NCI-H526 (cell line): ENCODE results near the gene LRRN3.
"Not testable (repeated sequence)": the region's sequence is repeated elsewhere in the genome, so short reads cannot be mapped to it uniquely, and the experiment has no call there.

Experiments
- DNase-seq, 2 experiments: peaks; one replicate each; lab custom pipeline; 2025; lab: John Stamatoyannopoulos, UW

LRRN3 gene

DNA sequence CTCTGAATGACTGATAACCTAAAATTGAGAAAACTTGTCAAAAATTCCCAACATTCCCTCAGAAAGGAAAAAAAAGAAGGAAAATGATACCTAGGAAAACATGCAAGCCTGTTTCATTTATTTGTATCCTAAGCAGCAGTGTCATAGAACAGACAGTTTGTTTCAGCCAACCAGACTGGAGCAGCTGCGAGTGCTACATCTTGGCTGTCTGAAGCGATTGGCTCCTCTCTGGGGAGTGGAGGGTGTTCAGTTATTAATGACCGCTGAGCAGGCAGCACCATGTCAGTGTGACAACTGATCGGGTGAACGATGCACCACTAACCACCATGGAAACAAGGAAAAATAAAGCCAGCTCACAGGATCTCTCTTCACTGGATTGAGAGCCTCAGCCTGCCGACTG, at the start of gene LRRN3:
Gene LRRN3 (plus strand): TSS at position 282 of the 400 bp plus-strand sequence. CDS start 31,646 bp downstream, outside the sequence.
- DNase-seq, result peak; percentile 61 to 75

DNA sequence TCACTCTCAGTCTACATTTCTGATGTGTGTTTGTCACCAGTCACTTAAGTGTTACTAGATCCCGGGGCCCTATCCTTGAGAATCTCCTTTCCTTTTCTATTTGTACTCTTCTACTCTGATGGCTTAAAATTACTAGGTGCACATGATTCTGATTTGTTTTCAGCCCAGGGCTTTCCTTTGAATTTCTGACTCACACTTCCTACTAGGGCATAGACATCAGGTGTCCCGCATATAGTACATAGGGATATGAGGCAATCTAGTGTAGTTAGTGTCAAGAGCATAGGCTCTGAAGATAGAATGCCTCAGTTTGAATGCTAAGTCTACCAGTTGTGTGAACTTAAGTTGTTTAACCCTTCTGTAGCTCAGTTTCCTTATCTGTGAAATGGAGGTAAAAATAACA, 49.4 kb upstream of the LRRN3 start:
- DNase-seq, result no peak

DNA sequence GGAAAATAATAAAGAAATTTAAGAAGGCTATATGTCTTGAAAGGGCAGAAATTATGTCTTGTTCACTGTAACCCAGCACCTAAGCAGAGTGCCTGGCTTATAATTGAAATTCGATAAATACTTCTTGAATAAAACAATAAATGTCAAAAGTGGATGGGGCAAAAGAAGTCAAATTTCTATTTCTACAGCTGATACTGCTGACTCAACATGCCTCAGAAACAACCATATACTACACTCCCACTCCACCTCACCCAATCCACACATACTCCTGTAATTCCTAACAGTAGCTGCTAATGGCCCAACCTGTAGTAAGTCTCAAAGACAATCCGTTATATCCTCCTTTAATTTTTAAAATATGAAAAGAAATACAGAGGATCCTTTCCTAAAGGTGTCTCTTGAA, 48.1 kb upstream of the LRRN3 start:
- DNase-seq, result no peak

DNA sequence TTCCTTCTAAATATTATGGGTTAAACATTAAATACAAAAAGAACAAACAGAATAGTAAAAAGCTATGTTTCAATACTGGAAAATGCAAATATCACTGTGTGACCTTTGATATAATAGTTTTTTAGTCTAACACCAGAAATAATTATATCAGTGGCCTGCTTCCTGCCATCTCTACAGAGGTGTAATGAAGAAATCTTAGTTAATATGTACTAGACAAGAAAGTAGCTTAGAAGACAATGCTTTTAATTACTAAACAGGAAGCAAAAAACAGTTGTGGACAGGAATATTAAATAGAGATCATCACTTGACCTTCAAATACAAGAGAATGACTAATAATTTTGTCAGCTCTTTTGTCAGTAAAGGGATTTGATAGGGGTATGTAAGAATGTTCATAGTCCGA, 47.4 kb upstream of the LRRN3 start:
- DNase-seq, result no peak

DNA sequence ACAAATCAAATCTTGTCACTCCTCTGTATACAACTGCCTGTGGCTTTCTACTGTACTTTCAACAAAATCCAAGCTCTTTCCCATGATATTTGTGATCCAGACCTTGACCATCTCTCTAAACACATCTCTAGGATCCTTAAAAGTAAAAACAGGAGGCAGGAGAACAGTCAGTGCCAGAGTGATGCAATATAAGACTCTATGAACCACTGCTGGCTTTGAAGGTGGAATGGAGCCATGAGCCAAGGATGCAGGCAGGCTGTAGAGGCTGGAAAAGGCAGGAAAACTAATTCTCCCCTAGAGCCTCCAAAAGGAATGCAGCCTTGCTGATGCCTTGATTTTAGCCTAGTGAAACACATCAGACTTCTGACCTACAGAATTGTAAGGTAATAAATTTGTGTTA, 45.5 kb upstream of the LRRN3 start:
- no peak for DNase-seq

DNA sequence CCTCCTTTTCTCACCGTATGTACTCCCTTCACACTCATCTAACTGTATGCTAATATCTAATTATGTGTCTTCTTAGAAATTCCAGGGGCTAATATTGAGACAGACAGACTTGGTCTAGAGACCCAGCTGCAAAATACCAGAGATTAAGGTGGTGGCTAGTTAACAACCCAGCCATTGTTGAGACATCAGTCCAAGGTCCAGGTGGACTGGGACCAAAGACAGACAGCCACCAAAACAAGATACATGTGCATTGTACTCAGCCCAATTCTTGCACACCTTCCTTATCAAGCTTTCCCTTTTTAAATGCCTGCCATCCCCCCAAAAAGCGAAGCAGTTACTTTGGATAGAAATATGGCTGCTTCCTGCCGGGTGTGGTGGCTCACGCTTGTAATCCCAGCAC, 43.3 kb upstream of the LRRN3 start:
- no peak for DNase-seq

DNA sequence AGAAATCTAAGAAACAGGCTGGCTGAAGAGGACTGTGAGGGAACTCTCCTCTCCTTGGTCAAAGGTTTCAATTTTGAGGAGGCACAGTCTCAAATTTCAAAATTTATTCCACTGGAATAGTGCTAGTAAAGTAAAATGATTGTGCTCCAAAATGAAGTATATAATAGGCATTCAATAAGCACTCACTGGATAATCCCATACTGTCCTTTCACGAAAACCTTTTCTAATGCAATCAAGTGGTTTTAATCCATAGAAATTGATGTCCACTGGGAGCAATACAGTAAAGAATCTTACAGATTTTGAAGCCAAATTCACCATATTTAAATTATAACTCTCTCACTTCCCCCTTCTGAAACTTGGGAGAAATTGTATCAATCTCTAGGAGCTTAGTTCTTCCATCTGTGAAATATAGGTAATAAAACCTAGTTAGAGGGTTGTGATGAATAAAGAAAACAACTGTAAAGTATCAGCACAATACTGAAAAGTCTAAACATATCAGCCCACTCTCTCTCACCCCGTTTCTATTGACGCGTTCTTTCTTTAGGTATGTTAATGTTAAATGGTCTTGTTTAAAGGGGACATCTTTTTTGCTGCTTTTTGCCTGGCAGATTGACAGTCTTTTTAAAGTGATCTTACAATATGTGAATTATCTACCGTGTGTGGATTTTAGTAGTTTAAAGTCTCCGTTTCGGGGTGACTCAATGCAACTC, 40.8 kb upstream of the LRRN3 start:
- no peak for DNase-seq

DNA sequence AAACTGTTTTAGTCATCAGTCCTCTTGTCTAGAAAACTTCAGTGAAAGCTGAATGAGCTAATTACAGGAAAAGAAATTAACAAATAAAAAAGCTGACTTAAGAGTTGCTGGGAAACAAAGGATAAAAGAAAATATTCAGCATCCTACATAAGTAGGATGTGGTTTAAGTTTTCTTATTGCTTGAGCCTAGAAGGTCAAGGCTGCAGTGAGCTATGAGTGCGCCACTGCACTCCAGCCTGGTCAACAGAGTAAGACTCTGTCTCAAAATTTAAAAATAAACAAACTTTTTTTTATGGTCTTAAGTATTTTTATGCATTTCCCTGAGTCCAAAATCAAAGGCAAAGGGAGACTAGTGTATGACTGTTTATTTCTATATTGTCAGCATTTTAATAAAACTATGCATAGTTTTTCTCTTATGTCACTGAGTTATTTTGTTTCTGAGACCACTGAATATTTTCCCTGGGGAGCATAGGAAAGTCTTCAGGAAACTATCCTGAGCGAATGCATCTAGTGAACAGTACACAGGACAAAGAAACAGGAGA, 40.0 kb upstream of the LRRN3 start:
- no peak for DNase-seq

DNA sequence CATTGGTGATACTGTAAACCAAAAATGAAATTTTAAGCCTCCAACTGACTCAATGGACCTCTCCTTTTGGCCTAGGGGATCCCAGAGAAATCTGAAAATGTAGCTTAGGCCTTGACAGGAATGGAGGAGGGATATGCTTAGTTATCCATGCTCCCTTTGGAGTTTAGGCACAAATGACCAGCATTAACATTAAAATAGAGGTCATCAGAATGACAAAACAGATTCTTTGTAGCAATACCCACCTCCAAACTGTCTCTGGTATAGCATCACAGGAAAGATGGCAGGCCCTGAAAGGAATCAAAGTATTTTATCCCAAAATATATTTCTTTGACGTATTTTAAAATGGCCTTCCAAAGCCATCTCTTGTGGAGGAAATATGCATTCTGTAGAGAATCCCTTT, 39.1 kb upstream of the LRRN3 start:
- DNase-seq, result no peak

DNA sequence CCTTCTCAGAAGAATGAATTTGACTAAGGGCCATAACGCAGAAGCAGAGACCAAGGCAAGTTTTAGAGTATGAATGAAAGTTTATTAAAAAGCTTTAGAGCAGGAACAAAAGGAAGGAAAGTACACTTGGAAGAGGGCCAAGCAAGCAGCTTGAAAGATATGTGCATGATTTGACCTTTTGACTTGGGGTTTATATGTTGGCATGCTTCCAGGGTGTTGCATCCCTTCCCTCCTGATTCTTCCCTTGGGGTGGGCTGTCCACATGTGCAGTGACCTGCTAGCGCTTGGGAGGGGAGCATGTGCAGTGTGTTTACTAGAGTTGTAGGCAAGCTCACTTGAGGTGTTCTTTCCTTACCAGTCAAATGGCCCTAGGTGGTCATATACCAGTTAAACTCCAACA, 37.9 kb upstream of the LRRN3 start:
- DNase-seq, result no peak

DNA sequence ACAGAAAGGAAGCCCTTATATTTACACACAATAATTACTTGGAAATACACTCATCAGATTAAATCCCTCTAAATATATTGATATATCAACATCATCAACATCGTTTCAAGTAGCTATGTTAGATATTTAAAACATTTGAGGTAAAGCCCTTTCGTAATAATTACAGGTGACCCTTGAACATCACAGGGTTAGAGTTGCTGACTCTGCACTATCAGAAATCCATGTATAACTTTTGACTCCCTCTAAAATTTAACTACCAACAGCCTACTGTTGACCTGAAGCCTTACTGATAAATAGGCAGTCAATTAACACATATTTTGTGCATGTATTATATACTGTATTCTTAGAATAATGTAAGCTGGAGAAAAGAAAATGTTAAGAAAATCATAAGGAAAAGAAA, 34.6 kb upstream of the LRRN3 start:
- DNase-seq, result no peak

DNA sequence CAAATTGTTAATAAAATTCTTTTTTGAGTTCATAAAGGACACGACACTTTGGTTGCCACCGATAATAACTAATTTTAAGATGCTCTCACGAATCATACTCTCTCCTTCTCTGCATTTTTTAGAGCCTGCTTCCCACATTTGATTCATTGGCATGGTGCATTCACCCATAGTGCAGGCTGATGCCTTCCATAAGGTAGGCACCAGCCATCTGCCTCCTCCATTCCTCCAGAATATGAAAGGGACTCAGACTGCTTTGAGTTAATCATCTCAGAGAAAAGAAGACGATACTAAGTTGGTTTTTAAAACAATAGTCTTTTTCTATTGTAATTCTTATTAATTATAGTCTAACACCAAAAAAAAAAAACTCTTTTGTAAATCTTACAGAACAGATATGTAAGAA, 33.9 kb upstream of the LRRN3 start:
- no peak for DNase-seq

DNA sequence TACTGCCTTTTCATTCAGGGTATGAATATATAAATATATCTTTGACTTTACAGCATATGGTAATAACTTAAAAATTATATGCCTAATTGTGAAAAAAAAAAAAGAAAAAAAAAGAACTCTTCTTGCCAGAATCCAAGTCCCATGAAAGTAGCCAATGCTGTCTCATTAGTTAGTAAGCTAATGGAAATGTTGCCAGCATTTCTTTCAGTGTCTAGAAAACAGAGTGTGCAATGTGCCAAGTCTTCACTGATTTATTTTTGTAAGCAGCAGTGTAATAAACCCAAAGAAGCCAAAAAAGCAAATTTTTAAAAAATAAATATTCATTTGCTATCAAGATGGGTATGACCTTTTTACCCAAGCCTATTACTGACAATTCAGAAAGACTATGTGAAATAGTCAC, 31.1 kb upstream of the LRRN3 start:
- no peak for DNase-seq

DNA sequence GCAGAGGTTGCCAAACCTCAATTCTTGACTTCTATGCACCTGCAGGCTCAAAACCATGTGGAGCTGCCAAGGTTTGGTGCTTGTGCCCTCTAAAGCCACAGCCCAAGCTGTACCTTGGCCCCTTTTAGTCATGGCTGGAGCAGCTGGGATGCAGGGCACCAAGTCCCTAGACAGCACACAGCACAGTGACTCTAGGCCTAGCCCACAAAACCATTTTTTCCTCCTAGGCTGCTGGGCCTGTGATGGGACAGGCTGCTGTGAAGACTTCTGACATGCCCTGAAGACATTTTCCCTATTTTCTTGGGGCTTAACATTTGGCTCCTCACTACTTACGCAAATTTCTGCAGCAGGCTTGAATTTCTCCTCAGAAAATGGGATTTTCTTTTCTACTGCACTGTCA, 27.8 kb upstream of the LRRN3 start:
- DNase-seq, result no peak

DNA sequence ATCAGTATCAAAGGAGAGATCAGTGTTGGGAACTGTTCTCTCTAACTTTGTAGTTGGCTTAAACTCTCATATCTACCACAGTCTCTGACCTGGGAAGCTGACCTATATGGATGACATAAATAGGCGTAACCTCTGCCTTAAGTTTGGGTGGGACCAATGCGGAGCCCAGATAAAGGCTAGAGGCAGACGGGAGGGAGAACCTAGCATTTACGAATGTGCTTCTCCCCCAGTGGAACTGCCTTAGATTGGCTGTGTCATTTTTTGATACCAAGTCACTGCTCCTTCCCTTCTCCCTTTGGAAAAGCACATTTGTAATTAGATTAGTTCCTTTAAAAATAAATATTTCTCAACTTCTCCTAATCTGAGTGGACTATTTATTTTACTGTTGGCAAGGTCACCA, 23.7 kb upstream of the LRRN3 start:
- DNase-seq, result no peak

DNA sequence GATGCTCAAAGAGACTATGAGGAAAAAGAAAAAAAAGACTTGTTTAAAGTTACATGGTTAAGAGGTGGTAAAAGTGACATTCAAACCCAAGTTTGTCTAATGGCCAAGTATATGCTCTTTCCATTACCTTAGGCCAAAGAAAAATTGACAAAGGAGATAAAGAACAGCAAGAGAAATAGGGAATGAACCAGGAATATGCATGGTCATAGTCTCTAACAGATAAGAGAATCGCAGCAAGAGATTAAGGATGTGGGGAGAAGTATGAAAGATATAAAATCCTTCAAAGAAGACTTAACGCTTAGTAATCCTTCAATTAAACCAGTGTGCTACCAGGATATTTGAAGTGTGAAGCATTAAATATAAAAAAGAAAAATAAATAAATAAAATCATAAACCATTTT, 23.2 kb upstream of the LRRN3 start:
- DNase-seq, result no peak

DNA sequence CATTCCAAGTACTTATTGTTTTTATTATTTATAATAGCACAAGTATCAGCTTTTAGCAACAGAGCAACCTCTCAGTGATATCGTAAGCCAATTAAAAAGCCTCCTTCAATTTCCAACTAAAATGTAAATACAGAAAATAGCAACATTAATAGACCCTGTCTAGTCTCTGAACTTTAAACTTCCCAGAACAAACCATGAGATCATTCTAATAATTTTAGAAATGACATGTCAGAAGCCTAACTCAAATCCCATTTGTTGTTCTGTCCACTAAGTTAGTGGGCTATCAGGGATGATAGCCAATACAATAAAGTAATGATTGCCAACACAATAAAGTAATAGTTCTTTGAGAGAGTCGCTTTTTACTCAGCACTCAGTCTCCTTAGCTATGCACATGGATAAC, 22.3 kb upstream of the LRRN3 start:
- no peak for DNase-seq

DNA sequence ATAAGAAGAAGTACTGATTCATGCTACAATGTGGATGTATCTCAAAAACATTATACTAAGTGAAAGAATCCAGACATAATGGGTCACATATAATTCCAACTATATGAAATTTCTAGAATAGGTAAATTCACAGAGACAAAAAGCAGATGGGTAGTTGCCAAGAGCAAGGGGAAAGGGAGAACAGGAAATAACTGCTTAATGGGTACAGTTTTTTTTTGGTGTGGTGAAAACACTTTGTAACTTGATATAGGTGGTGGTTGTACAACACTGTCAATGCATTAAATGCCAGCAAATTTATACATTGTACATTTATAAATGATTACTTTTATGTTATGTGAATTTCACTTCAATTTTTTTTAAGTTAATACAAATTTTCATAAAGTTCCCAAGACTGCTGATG, 19.4 kb upstream of the LRRN3 start:
- DNase-seq, result no peak

DNA sequence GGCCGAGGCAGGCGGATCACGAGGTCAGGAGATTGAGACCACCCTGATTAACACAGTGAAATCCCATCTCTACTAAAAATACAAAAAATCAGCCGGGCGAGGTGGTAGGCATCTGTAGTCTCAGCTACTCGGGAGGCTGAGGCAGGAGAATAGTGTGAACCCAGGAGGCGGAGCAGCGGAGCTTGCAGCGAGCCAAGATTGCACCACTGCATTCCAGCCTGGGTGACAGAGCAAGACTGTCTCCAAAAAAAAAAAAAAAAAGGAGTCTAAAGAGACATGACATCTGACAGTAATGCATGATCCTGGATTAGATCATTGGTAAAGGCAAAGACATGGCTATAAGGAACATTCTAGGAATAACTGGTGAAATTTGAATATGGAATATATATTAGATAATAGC, 18.3 kb upstream of the LRRN3 start:
- not testable (repeated sequence) for DNase-seq

DNA sequence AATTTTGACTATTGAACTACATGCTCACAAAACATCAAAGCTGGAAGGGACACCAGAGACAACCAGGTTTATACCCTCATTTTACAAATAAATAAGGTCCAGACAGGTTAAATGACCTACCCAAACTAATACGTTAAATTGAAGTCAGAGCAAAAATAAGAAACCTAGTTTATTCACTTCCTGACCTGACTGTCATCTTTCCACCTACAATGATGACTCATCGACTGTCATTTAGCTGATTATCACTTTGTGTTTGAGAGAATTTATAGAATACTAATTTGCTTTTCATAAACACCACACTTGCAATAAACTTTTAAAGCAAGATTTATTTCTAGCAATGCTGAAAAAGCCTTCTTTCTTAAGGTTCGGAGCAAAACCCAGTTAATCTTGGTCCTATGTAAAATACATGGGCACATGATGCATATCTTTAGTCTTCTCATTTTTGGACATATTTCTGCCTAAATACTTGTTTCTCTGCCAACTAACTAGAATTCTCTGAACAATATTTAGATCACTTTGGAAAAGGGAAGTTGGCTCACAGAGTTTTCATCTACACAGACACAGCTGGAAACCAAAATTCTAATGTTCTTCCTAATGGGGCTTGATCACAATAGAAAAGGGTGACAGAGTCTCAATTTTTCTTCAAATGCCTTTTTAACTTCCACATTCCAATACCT, 16.7 kb upstream of the LRRN3 start:
- DNase-seq, result no peak

DNA sequence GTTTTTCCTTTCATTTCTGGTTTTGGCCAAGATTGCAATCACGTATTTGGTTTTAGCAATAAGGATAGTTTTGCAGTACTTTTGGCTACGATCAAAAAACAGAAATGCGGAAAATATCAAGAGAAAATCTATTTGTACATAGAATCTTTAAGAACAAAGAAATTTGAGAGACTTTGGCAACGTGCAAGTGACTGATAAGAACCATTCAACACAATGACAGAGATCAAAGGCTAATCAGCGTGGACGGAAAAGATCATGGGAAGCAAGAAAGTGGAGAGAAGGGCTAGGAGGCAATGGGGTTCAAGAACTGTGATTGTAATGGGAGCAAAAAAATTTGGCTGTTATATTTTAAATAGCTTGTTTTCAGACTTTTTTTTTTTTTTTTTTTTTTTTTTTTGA, 16.2 kb upstream of the LRRN3 start:
- DNase-seq, result no peak

DNA sequence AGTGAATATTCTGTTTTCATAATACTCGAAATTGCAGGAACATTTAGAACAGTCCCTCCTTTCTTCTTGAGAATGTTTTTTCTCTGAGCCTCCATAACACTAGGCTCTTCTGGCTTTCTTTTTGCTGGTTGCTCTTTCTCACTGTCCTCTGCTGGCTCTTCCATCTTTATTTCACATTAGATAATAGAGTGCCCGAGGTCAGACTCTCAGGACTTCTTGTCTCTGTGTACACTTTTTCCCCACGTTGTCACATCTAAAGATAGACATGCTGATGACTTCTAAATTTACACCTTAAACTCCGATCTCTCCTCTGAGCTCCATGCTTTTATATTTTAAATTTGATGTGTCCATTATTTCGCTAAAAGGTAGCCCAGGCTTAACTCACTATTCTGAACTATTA, 15.4 kb upstream of the LRRN3 start:
- DNase-seq, result no peak

DNA sequence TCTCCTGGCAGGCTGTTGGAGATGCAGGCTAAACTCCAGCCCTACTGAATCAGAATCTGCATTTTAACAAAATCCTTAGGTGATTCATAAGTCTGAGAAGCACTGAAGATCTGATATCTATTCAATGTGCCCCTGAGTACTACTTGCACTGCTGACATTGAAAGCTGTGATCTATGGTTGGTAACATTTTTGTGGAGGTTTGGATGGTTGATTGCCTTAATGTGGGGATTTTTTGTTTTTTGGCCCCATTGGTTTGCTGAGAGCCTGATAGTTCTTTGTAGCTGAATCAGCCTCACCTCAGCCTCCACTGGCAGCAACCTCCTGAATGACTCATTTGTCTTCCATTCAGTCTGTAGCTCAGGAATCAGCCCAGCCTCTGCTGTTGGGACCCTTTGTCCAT, 14.7 kb upstream of the LRRN3 start:
- DNase-seq, result no peak

DNA sequence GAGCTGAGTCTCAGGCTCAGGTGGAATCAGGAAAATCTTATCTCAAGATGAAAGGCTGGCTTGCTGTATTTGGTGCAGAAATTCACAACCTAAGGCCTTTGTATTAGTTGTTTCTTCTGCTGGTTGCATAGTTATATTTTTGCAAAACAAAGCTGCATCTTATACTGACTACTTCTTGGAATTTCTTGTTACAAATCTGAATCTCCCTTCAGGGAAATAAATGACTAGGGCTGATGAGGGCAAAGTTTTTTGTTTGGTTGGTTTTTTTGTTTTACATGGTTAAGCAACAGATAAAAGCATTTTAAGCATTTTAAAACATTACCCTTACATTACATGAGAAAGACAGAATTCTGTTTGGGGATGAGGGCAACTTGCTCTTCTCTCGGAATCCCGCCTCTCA, 13.9 kb upstream of the LRRN3 start:
- DNase-seq, result no peak
